ENCODE results near the gene GPR146. TPM values are rescaled to one million over a fixed set of nuclear protein-coding genes. Genes with fewer than 3 reads are reported as not detected.

Gene GPR146
- total RNA-seq, 1 experiment from 2014 or later, result 0.95 TPM

- Histone ChIP-seq H3K36me3 (ENCODE audit: insufficient read depth, low read length, poor library complexity, severe bottlenecking) (peaks cover 15% of the 10 kb centered on the region), H3K27me3 (replicated peaks; ENCODE audit: insufficient read depth, low read depth, low read length, poor library complexity) (no peaks in the 10 kb centered on the region), H3K27ac (ENCODE audit: low read depth, low read length, poor library complexity, severe bottlenecking) (no peak overlapping the region), H3K4me3 (ENCODE audit: low read depth, low read length, poor library complexity, severe bottlenecking) (no peak overlapping the region), H3K4me1 (ENCODE audit: insufficient read depth, low read length, poor library complexity, severe bottlenecking) (peaks cover 18% of the 10 kb centered on the region), H3K9me3 (ENCODE audit: low read depth, low read length, poor library complexity, severe bottlenecking) (no peaks in the 10 kb centered on the region)
- intact Hi-C loops (cut with micrococcal nuclease; ENCODE audit: unreplicated experiment), result no loop called here
- ChIA-PET CTCF (no interaction called here), POLR2A (ENCODE audit: low non-redundant PET) (no interaction called here)
- no peak for TF ChIP-seq EZH2 (IDR thresholded peaks at IDR 0.05; ENCODE audit: borderline replicate concordance, low read depth, low read length, poor library complexity, severe bottlenecking)
- no peak for TF ChIP-seq CTCF (conservative IDR thresholded peaks at IDR 0.05; ENCODE audit: low read depth, low read length)
- BruUV-seq (replicated peaks), result TSS peak; percentile 68
- no peak for DNase-seq (ENCODE audit: low spot score)
Measured at GRCh38 chr7:1025743-1026581, 18.4 kb upstream of the GPR146 start.

GRCh38 chr7:1026721-1027161, 17.6 kb upstream of the GPR146 start:
- Histone ChIP-seq H3K9me3 (ENCODE audit: low read depth, low read length, poor library complexity, severe bottlenecking) (no peaks in the 10 kb centered on the region), H3K4me3 (ENCODE audit: low read depth, low read length, poor library complexity, severe bottlenecking) (peak overlapping the region; percentile 95), H3K27me3 (replicated peaks; ENCODE audit: insufficient read depth, low read depth, low read length, poor library complexity) (no peaks in the 10 kb centered on the region), H3K36me3 (ENCODE audit: insufficient read depth, low read length, poor library complexity, severe bottlenecking) (peaks cover 15% of the 10 kb centered on the region), H3K27ac (ENCODE audit: low read depth, low read length, poor library complexity, severe bottlenecking) (no peak overlapping the region), H3K4me1 (ENCODE audit: insufficient read depth, low read length, poor library complexity, severe bottlenecking) (peaks cover 18% of the 10 kb centered on the region)
- no TSS peak for BruUV-seq (replicated peaks)
- DNase-seq (ENCODE audit: low spot score), result no peak
- CTCF ChIA-PET, result interaction anchor here (1.2 kb wide), 1 partner anchor 39 kb away, joined by 4 read pairs; no protein-coding TSS in a partner anchor
- TF ChIP-seq EZH2 (IDR thresholded peaks at IDR 0.05; ENCODE audit: borderline replicate concordance, low read depth, low read length, poor library complexity, severe bottlenecking) (no peak), CTCF (conservative IDR thresholded peaks at IDR 0.05; ENCODE audit: low read depth, low read length) (no peak)
- POLR2A ChIA-PET (ENCODE audit: low non-redundant PET), result no interaction called here
- intact Hi-C loops (cut with micrococcal nuclease; ENCODE audit: unreplicated experiment), result no loop called here

GRCh38 chr7:1027242-1028043, 16.9 kb upstream of the GPR146 start:
- peak; percentile 56 for DNase-seq (ENCODE audit: low spot score)

More at GRCh38 chr7:1027242-1028043, 16.9 kb upstream of the GPR146 start:
- POLR2A ChIA-PET (ENCODE audit: low non-redundant PET), result no interaction called here
- TF ChIP-seq CTCF (conservative IDR thresholded peaks at IDR 0.05; ENCODE audit: low read depth, low read length) (no peak), EZH2 (IDR thresholded peaks at IDR 0.05; ENCODE audit: borderline replicate concordance, low read depth, low read length, poor library complexity, severe bottlenecking) (no peak)
- no TSS peak for BruUV-seq (replicated peaks)
- intact Hi-C loops (cut with micrococcal nuclease; ENCODE audit: unreplicated experiment), result no loop called here
- H3K4me1 ChIP-seq (ENCODE audit: insufficient read depth, low read length, poor library complexity, severe bottlenecking), result peaks cover 18% of the 10 kb centered on the region
- no peaks in the 10 kb centered on the region for H3K9me3 ChIP-seq (ENCODE audit: low read depth, low read length, poor library complexity, severe bottlenecking)
- H3K27me3 ChIP-seq (replicated peaks; ENCODE audit: insufficient read depth, low read depth, low read length, poor library complexity), result no peaks in the 10 kb centered on the region
- H3K27ac ChIP-seq (ENCODE audit: low read depth, low read length, poor library complexity, severe bottlenecking), result peak overlapping the region; percentile 80
- H3K36me3 ChIP-seq (ENCODE audit: insufficient read depth, low read length, poor library complexity, severe bottlenecking), result peaks cover 15% of the 10 kb centered on the region
- H3K4me3 ChIP-seq (ENCODE audit: low read depth, low read length, poor library complexity, severe bottlenecking), result peak overlapping the region; percentile 95
- CTCF ChIA-PET, result interaction anchor here (1.2 kb wide), 1 partner anchor 38 kb away, joined by 4 read pairs; no protein-coding TSS in a partner anchor

All from A673 (cell line).